CD4-positive, alpha-beta memory T cell (primary cell): Measurements from ENCODE around the gene LRP4. TPM values are rescaled to one million over a fixed set of nuclear protein-coding genes. Genes with fewer than 3 reads are reported as not detected.

Source experiments
- CTCF ChIA-PET: fragments of 350-600 bp; sonication (Branson Sonifier 250); formaldehyde crosslinking; loops from one replicate; lab custom pipeline; 2021; ENCODE audit warnings: inconsistent platforms; ENCODE audit not compliant: partially characterized antibody; lab: Charles Lee
- POLR2A ChIA-PET: fragments of 350-600 bp; sonication (Branson Sonifier 250); formaldehyde crosslinking; loops from one replicate; lab custom pipeline; 2021; ENCODE audit not compliant: partially characterized antibody; lab: Charles Lee
- DNase-seq, 5 donors: peaks; one replicate each; pipeline versions ENCODE4 v3.0.0 to v3.0.0-alpha.2; 2020 to 2022; ENCODE audit warnings: mixed read lengths in 1 of 5
- H3K27ac ChIP-seq: one replicate; pipeline ENCODE4 v1.7.0; 2013; ENCODE audit warnings: low read depth, low read length
- H3K27me3 ChIP-seq: 2 replicates; pipeline ENCODE4 v1.7.0; 2013; ENCODE audit warnings: mild to moderate bottlenecking, low read length, moderate library complexity; ENCODE audit not compliant: insufficient read depth
- H3K36me3 ChIP-seq: 2 replicates; pipeline ENCODE4 v1.7.0; 2013; ENCODE audit warnings: mild to moderate bottlenecking, low read length, moderate library complexity; ENCODE audit not compliant: insufficient read depth
- H3K4me1 ChIP-seq: 2 replicates; pipeline ENCODE4 v1.7.0; 2013; ENCODE audit warnings: mild to moderate bottlenecking, low read length, moderate library complexity; ENCODE audit not compliant: insufficient read depth
- H3K4me3 ChIP-seq, 2 donors: one replicate each; pipeline ENCODE4 v1.7.0; 2013; ENCODE audit warnings: low read length in 2 of 2, mild to moderate bottlenecking in 1 of 2
- H3K9me3 ChIP-seq, 2 donors: one replicate each; pipeline ENCODE4 v1.7.0; 2013; ENCODE audit warnings: low read length in 2 of 2, control low read depth in 1 of 2; ENCODE audit not compliant: control insufficient read depth in 1 of 2
- H3K27ac Mint-ChIP-seq, 7 donors: one replicate each; pipeline ENCODE4 v1.8.0; 2020 to 2021; ENCODE audit warnings: mixed read lengths in 7 of 7, mild to moderate bottlenecking in 6 of 7, inconsistent platforms in 3 of 7, moderate library complexity in 3 of 7
- H3K27me3 Mint-ChIP-seq, 2 donors: one replicate each; pipeline ENCODE4 v1.8.0; 2020 to 2021; ENCODE audit warnings: mixed read lengths in 2 of 2
- H3K36me3 Mint-ChIP-seq, 2 donors: one replicate each; pipeline ENCODE4 v1.8.0; 2020 to 2021; ENCODE audit warnings: mixed read lengths in 2 of 2, inconsistent platforms in 1 of 2, mild to moderate bottlenecking in 1 of 2
- H3K4me1 Mint-ChIP-seq, 4 donors: one replicate each; pipeline ENCODE4 v1.8.0; 2020 to 2021; ENCODE audit warnings: mixed read lengths in 4 of 4, mild to moderate bottlenecking in 1 of 4
- H3K4me3 Mint-ChIP-seq, 8 donors: one replicate each; pipeline ENCODE4 v1.8.0; 2020 to 2021; ENCODE audit warnings: mixed read lengths in 8 of 8, mild to moderate bottlenecking in 7 of 8, moderate library complexity in 6 of 8, inconsistent platforms in 3 of 8
- H3K9me3 Mint-ChIP-seq, 8 donors: one replicate each; pipeline ENCODE4 v1.8.0; 2020 to 2021; ENCODE audit warnings: mixed read lengths in 8 of 8, mild to moderate bottlenecking in 5 of 8, inconsistent platforms in 3 of 8, moderate library complexity in 1 of 8
- intact Hi-C: fragments of 100-400 bp; cut with micrococcal nuclease; formaldehyde crosslinking; loops from one replicate; pipeline ENCODE4 v1.15.1; 2023
- polyA plus RNA-seq, 2 donors: library from polyadenylated mRNA; unstranded; fragments of 300-500 nt; fragmentation: Illumina TruSeq; gene quantifications; one replicate each; pipeline ENCODE4 v1.2.3, GENCODE V29; 2021
- total RNA-seq, 2 experiments: library from RNA; stranded (reverse); gene quantifications; one replicate each; pipeline ENCODE4 v1.2.3, GENCODE V29; 2021

LRP4 gene
- total and polyA plus RNA-seq, 4 experiments from 2014 or later, result not detected

DNA sequence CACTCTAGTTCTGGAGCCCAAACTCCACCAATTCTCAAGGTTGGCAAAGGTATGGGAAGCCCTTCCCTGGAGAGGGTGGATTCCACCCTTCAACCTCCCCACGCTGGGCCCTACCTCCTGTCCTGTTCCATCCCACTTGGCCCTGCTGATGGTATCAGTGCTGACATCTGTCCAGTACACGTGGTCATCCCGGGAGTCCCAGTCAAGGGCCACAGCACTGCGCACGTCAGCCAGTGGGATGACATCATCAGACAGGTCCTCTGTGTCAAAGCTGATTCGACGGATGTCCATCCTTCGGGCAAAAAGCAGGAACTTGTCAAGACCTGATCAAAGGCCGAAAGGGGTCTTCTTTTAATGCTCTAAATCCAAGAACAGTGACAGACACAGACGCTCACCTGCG lies 32.1 kb downstream of the LRP4 start:
- CTCF ChIA-PET, result interaction anchor here (1.7 to 3.9 kb wide), 3 partner anchors 10 to 276 kb away, joined by 5 to 30 read pairs (median 5); no protein-coding TSS in a partner anchor
- no peak overlapping the region for H3K27ac Mint-ChIP-seq
- H3K4me1 ChIP-seq, result no peaks in the 10 kb centered on the region
- intact Hi-C loops, result no loop called here
- no peak overlapping the region for H3K27ac ChIP-seq
- no peaks in the 10 kb centered on the region for H3K36me3 ChIP-seq
- peaks cover 6 to 23% of the 10 kb centered on the region in 2 donors for H3K27me3 Mint-ChIP-seq
- H3K9me3 Mint-ChIP-seq, result no peaks in the 10 kb centered on the region
- H3K9me3 ChIP-seq, result no peaks in the 10 kb centered on the region
- no peaks in the 10 kb centered on the region for H3K27me3 ChIP-seq
- H3K36me3 Mint-ChIP-seq, result no peaks in the 10 kb centered on the region
- H3K4me3 ChIP-seq, result no peak overlapping the region
- POLR2A ChIA-PET, result no interaction called here
- no peak overlapping the region for H3K4me3 Mint-ChIP-seq
- DNase-seq, result no peak
- H3K4me1 Mint-ChIP-seq, result peaks cover 0 to 2% (median 0%) of the 10 kb centered on the region in 4 donors

DNA sequence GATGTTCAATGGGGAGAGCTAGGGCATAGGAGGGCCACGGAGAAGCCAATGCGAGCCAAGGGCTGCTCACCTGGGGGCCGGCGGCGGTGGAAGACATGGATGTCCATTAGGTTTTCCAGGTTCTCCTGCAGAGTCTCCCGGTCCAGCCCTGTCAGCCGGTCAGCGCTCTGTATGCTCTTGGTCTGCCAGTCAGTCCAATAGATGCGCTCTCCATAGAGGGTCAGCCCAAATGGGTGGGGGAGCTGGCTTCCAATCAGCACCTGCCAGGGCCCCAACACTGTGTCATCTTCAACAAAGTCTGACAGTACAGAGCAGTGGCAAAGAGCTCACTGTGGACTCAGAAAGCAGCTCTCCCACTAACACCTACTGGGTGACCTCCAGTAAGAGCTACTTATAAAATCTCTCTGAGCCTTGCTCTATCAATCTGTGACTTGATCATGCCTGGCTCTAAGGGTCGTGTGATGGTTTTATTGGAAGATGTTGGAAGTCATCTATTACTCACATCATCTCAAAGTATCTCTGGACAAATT lies 39.2 kb downstream of the LRP4 start:
- Mint-ChIP-seq H3K27me3 (peaks cover 6 to 29% of the 10 kb centered on the region in 2 donors), H3K27ac (no peak overlapping the region), H3K36me3 (no peaks in the 10 kb centered on the region), H3K4me3 (no peak overlapping the region), H3K4me1 (no peaks in the 10 kb centered on the region), H3K9me3 (no peaks in the 10 kb centered on the region)
- no peak overlapping the region for H3K4me3 ChIP-seq
- POLR2A ChIA-PET, result no interaction called here
- CTCF ChIA-PET, result no interaction called here
- no peaks in the 10 kb centered on the region for H3K36me3 ChIP-seq
- intact Hi-C loops, result no loop called here
- H3K27ac ChIP-seq, result no peak overlapping the region
- H3K9me3 ChIP-seq, result no peaks in the 10 kb centered on the region
- no peaks in the 10 kb centered on the region for H3K4me1 ChIP-seq
- H3K27me3 ChIP-seq, result no peaks in the 10 kb centered on the region
- no peak for DNase-seq

DNA sequence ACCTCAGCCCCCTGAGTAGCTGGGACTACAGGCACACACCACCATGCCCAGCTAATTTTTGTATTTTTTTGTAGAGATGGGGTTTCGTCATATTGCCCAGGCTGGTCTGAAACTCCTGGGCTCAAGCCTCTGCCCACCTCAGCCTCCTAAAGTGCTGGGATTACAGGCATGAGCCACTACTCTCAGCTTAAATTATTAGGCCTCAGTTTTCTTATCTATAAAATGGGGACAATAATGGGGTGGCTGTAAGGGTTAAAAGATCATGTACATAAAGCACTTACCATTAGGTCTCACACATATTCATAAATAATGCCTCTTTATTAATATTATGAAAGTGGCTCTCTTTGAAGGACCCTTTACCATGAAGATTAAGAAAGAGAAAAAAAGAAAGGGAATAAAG lies 40.8 kb downstream of the LRP4 start:
- no peak overlapping the region for H3K4me3 ChIP-seq
- H3K36me3 Mint-ChIP-seq, result no peaks in the 10 kb centered on the region
- no peak overlapping the region for H3K27ac Mint-ChIP-seq
- POLR2A ChIA-PET, result no interaction called here
- no peaks in the 10 kb centered on the region for H3K9me3 ChIP-seq
- no peaks in the 10 kb centered on the region for H3K27me3 ChIP-seq
- no peaks in the 10 kb centered on the region for H3K36me3 ChIP-seq
- intact Hi-C loops, result no loop called here
- H3K4me1 ChIP-seq, result no peaks in the 10 kb centered on the region
- H3K9me3 Mint-ChIP-seq, result no peaks in the 10 kb centered on the region
- H3K4me3 Mint-ChIP-seq, result no peak overlapping the region
- no peak for DNase-seq
- CTCF ChIA-PET, result no interaction called here
- H3K27me3 Mint-ChIP-seq, result peaks cover 8 to 23% of the 10 kb centered on the region in 2 donors
- no peaks in the 10 kb centered on the region for H3K4me1 Mint-ChIP-seq
- H3K27ac ChIP-seq, result no peak overlapping the region

DNA sequence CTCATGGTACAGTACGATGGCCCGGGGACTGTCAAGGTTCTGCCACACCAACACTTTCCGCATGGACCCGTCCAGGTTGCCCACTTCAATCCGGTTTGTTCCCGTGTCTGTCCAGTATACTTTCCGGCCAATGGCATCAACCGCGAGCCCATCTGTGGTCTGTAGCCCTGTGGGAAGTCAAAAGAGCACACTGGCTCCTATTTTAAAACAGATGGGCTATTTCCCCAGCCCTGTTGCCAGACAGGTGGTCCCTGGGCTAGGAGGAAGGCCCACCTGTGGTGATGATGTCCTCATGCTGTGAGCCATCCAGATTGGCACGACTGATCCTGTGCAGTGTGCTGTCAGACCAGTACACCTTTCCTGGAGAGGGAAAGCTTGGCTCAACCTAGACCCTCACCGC lies 41.9 kb downstream of the LRP4 start:
- H3K4me1 Mint-ChIP-seq, result no peaks in the 10 kb centered on the region
- H3K4me3 ChIP-seq, result no peak overlapping the region
- intact Hi-C loops, result no loop called here
- POLR2A ChIA-PET, result no interaction called here
- no peaks in the 10 kb centered on the region for H3K4me1 ChIP-seq
- no peak for DNase-seq
- CTCF ChIA-PET, result no interaction called here
- H3K9me3 Mint-ChIP-seq, result no peaks in the 10 kb centered on the region
- H3K27ac Mint-ChIP-seq, result no peak overlapping the region
- peaks cover 8 to 20% of the 10 kb centered on the region in 2 donors for H3K27me3 Mint-ChIP-seq
- H3K36me3 ChIP-seq, result no peaks in the 10 kb centered on the region
- H3K36me3 Mint-ChIP-seq, result no peaks in the 10 kb centered on the region
- no peaks in the 10 kb centered on the region for H3K9me3 ChIP-seq
- no peaks in the 10 kb centered on the region for H3K27me3 ChIP-seq
- no peak overlapping the region for H3K4me3 Mint-ChIP-seq
- no peak overlapping the region for H3K27ac ChIP-seq

DNA sequence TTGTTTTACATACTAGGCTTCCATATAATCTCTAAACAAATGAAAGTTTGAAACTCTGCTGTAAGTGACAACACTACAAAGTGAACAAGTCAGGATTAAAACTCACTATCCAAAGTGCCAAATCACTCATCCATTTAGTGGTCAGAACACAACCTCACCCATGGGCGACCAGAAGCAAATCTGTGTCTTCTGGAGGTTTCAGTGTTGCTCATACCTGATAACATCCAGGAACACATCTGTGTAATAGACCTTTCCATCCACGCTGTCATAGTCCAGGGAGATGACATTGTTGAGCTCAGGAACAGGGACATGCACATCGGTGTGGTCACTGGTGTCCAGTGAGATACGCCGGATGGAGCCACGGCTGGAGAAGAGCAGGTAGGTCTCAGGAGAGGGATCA lies 43.8 kb downstream of the LRP4 start:
- H3K9me3 ChIP-seq, result no peaks in the 10 kb centered on the region
- Mint-ChIP-seq H3K4me3 (no peak overlapping the region), H3K27me3 (peaks cover 5 to 21% of the 10 kb centered on the region in 2 donors), H3K9me3 (no peaks in the 10 kb centered on the region), H3K36me3 (no peaks in the 10 kb centered on the region), H3K27ac (no peak overlapping the region), H3K4me1 (no peaks in the 10 kb centered on the region)
- H3K4me3 ChIP-seq, result no peak overlapping the region
- H3K4me1 ChIP-seq, result no peaks in the 10 kb centered on the region
- ChIA-PET CTCF (no interaction called here), POLR2A (no interaction called here)
- no peak overlapping the region for H3K27ac ChIP-seq
- intact Hi-C loops, result no loop called here
- DNase-seq, result no peak
- H3K27me3 ChIP-seq, result no peaks in the 10 kb centered on the region
- no peaks in the 10 kb centered on the region for H3K36me3 ChIP-seq

DNA sequence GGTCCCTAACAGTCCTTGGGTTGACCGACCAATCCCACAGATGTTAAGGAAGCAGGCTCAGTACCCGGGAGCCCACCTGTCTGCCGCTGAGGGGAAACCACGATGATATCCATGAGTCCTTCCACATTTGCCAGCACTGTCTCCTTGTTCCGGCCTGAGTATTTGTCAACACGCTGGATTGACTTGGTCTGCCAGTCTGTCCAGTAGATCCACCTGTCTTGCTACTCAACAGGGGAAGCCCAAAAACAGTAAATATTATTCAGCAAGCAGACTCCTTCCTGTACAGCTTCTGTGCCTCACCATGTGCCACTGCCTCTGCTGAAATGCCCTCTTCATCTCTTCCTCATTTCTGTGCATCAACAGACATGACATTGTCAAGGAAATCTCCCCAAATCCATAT lies 49.4 kb downstream of the LRP4 start:
- no peaks in the 10 kb centered on the region for H3K4me1 ChIP-seq
- peaks cover 0 to 2% (median 0%) of the 10 kb centered on the region in 8 donors for H3K9me3 Mint-ChIP-seq
- POLR2A ChIA-PET, result no interaction called here
- H3K4me3 Mint-ChIP-seq, result no peak overlapping the region
- no peaks in the 10 kb centered on the region for H3K27me3 ChIP-seq
- no peaks in the 10 kb centered on the region for H3K36me3 ChIP-seq
- H3K36me3 Mint-ChIP-seq, result no peaks in the 10 kb centered on the region
- H3K27ac ChIP-seq, result no peak overlapping the region
- no peaks in the 10 kb centered on the region for H3K9me3 ChIP-seq
- peaks cover 5 to 11% of the 10 kb centered on the region in 2 donors for H3K27me3 Mint-ChIP-seq
- H3K4me1 Mint-ChIP-seq, result no peaks in the 10 kb centered on the region
- H3K27ac Mint-ChIP-seq, result no peak overlapping the region
- H3K4me3 ChIP-seq, result no peak overlapping the region
- intact Hi-C loops, result no loop called here
- CTCF ChIA-PET, result no interaction called here
- no peak for DNase-seq

DNA sequence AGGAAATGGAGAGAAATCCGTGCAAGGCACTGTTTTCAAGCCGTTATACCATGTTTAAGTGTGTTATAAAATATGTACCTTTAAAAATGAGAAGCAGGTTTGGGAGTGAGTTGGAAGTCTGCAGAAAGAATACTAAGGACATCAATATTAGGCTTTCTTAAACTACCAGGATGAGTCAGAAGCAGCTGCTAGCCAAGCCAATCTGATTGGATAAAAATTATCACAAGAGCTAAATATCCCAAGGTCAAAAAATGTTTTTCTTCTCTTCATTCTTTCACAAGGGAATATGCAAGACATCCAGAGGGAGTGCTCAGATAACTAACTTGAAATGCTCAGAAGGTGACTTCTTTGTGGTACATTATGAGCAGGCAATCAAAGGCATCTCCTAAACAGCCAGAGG lies 53.0 kb downstream of the LRP4 start:
- Mint-ChIP-seq H3K4me3 (no peak overlapping the region), H3K4me1 (no peaks in the 10 kb centered on the region), H3K9me3 (peaks cover 0 to 3% (median 0%) of the 10 kb centered on the region in 8 donors), H3K27ac (no peak overlapping the region), H3K36me3 (no peaks in the 10 kb centered on the region), H3K27me3 (peaks cover 3 to 5% of the 10 kb centered on the region in 2 donors)
- H3K27ac ChIP-seq, result no peak overlapping the region
- CTCF ChIA-PET, result no interaction called here
- no peak for DNase-seq
- H3K4me1 ChIP-seq, result no peaks in the 10 kb centered on the region
- intact Hi-C loops, result no loop called here
- H3K9me3 ChIP-seq, result no peaks in the 10 kb centered on the region
- H3K27me3 ChIP-seq, result no peaks in the 10 kb centered on the region
- POLR2A ChIA-PET, result no interaction called here
- no peak overlapping the region for H3K4me3 ChIP-seq
- H3K36me3 ChIP-seq, result no peaks in the 10 kb centered on the region

DNA sequence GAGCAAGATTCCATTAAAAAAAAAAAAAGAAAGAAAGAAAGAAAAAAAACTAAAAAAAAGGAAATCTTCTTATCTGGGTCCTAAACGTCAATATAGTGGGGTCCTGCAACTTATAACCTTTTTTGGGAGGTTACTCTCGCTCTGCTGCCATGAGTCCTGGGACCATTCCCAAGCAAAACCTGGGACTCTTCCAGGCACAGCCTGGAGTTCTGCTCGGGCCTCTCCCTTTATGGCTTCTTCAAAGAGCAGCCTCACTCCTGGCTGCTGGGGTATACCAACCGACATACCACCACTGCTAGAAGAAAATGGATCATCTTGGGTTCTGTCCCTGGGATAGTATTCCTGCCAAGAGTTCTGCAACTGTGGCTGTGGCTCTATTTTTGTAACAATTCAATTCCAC lies 58.1 kb downstream of the LRP4 start:
- H3K4me1 ChIP-seq, result no peaks in the 10 kb centered on the region
- no peak overlapping the region for H3K27ac ChIP-seq
- DNase-seq, result no peak
- H3K4me1 Mint-ChIP-seq, result no peaks in the 10 kb centered on the region
- peaks cover 0 to 3% (median 0%) of the 10 kb centered on the region in 8 donors for H3K9me3 Mint-ChIP-seq
- no peaks in the 10 kb centered on the region for H3K9me3 ChIP-seq
- peaks cover 1 to 8% of the 10 kb centered on the region in 2 donors for H3K27me3 Mint-ChIP-seq
- no peaks in the 10 kb centered on the region for H3K36me3 Mint-ChIP-seq
- ChIA-PET POLR2A (no interaction called here), CTCF (no interaction called here)
- no peak overlapping the region for H3K27ac Mint-ChIP-seq
- H3K4me3 ChIP-seq, result no peak overlapping the region
- no peaks in the 10 kb centered on the region for H3K36me3 ChIP-seq
- H3K4me3 Mint-ChIP-seq, result no peak overlapping the region
- intact Hi-C loops, result no loop called here
- H3K27me3 ChIP-seq, result no peaks in the 10 kb centered on the region
